Upper lobe of left lung (tissue), 6 donors: Measurements from ENCODE around the gene ZSCAN30. TPM values are rescaled to one million over a fixed set of nuclear protein-coding genes. Genes with fewer than 3 reads are reported as not detected.

ENCODE experiments used
- ATAC-seq, 2 donors: fragments of 200-7000 bp; cut with Tn5 transposase; one replicate each; pipeline ENCODE4 v1.9.1; 2022; ENCODE audit warnings: mild to moderate bottlenecking in 2 of 2, moderate library complexity in 2 of 2; ENCODE audit not compliant: low FRiP score in 2 of 2
- DNase-seq, 2 donors: peaks; one replicate each; pipeline ENCODE4 v3.0.0-alpha.2; 2019 to 2020
- H3K27ac ChIP-seq, 4 donors: fragments of 200-600 bp; sonication (generic); one replicate each; pipeline ENCODE4 v1.5.1; 2016 to 2019
- H3K27me3 ChIP-seq, 4 donors: fragments of 200-600 bp; sonication (generic); one replicate each; pipeline ENCODE4 v1.5.1; 2017 to 2019
- H3K36me3 ChIP-seq, 4 donors: fragments of 200-600 bp; sonication (generic); one replicate each; pipeline ENCODE4 v1.5.1; 2016 to 2019
- H3K4me1 ChIP-seq, 4 donors: fragments of 200-600 bp; sonication (generic); one replicate each; pipeline ENCODE4 v1.5.1; 2018 to 2019
- H3K4me3 ChIP-seq, 4 donors: fragments of 200-600 bp; sonication (generic); one replicate each; pipeline ENCODE4 v1.5.1; 2017 to 2019; ENCODE audit warnings: mild to moderate bottlenecking in 2 of 4, moderate library complexity in 1 of 4
- H3K9me3 ChIP-seq, 4 donors: fragments of 200-600 bp; sonication (generic); one replicate each; pipeline ENCODE4 v1.5.1; 2018 to 2019
- CTCF ChIP-seq, 6 experiments: fragments of 450-650 bp in 4 of 6; fragments of 200-600 bp in 2 of 6; sonication (generic) in 2 of 6; IDR thresholded peaks; one replicate each; pipeline ENCODE4 v1.5.1; 2016 to 2019; ENCODE audit warnings: antibody characterized with exemption in 6 of 6
- EP300 ChIP-seq, 4 donors: sonication (generic); formaldehyde crosslinking; IDR thresholded peaks; one replicate each; pipeline ENCODE4 v1.5.1; 2017; ENCODE audit warnings: antibody characterized with exemption in 4 of 4, control low read depth in 2 of 4
- POLR2A ChIP-seq, 4 donors: fragments of 450-650 bp; IDR thresholded peaks; one replicate each; pipeline ENCODE4 v1.5.1; 2016 to 2017; ENCODE audit warnings: antibody characterized with exemption in 4 of 4, mild to moderate bottlenecking in 2 of 4
- POLR2AphosphoS5 ChIP-seq, 2 donors: sonication (generic); formaldehyde crosslinking; IDR thresholded peaks; one replicate each; pipeline ENCODE4 v1.5.1; 2017; ENCODE audit warnings: antibody characterized with exemption in 2 of 2
- WGBS, 2 donors: methylation state at CpG; one replicate each; pipeline ENCODE4 v1.1.5; 2017 to 2018; 5-methylcytosine and 5-hydroxymethylcytosine counted together
- total RNA-seq, 6 donors: library from RNA; depleted of rRNA in 4 of 6; stranded (reverse); fragments of >200 nt in 4 of 6; gene quantifications; one replicate each; pipeline versions ENCODE4 v1.1.0 to v1.2.1, GENCODE V29; 2016 to 2021
- donor health status: DM: no; HTN: no; CAD: no; lungs with moderate emphysema.
- donor health status: DM: no; HTN: yes; CAD: no; lungs with severe emphysema.

ZSCAN30 gene
- total RNA-seq, 6 donors from 2014 or later, result 11.4 to 67.1 (median 14.0) TPM

DNA sequence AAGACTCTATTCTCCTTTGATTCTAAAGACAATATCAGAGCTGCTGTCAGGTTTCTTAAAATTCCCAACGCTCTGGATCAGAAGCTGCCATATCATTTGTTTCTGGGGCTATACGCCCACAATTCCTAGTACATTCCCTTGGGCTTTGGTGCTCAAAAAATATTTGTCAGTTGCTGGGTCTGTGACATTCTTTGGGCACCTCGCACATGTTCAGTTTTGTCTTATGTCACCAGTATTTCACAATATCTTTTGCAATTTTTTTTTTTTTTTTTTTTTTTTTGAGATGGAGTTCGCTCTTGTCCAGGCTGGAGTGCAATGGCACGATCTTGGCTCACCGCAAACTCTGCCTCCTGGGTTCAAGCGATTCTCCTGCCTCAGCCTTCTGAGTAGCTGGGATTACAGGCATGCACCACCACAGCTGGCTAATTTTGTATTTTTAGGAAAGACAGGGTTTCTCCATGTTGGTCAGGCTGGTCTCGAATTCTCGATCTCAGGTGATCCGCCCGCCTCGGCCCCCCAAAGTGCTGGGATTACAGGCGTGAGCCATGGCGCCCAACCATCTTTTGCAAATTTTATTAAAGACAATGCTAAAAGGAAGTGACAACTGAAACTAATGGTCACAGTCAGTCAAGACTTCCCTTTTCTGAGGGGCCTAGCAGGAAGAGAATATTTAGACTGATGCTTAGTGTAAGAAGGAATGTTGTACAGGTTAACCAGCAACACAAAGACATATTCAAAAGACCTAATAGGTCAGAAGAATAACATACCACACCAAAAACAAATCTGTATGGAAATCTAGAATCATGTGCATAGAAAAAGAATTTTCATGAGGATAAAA is 42.4 kb downstream of the ZSCAN30 start:
- peak overlapping the region; percentile 14 to 71 (median 46) for H3K27ac ChIP-seq
- H3K4me3 ChIP-seq, result no peak overlapping the region
- peak in 1 of 2 donors; percentile 54 for DNase-seq
- TF ChIP-seq CTCF (IDR thresholded peaks at IDR 0.05), result no peak
- TF ChIP-seq POLR2AphosphoS5 (IDR thresholded peaks at IDR 0.05), result no peak
- no peak for TF ChIP-seq EP300 (IDR thresholded peaks at IDR 0.05)
- TF ChIP-seq POLR2A (IDR thresholded peaks at IDR 0.05), result no peak
- peaks cover 0 to 10% (median 2%) of the 10 kb centered on the region in 4 donors for H3K9me3 ChIP-seq
- H3K27me3 ChIP-seq, result no peaks in the 10 kb centered on the region
- peaks cover 16 to 81% (median 40%) of the 10 kb centered on the region in 4 donors for H3K36me3 ChIP-seq
- ATAC-seq, result no peak
- WGBS, 2 donors, result 86 to 94% methylated on average over 14 of the region's 14 CpGs
- H3K4me1 ChIP-seq, result peaks cover 0 to under 1% (median 0%) of the 10 kb centered on the region in 4 donors

DNA sequence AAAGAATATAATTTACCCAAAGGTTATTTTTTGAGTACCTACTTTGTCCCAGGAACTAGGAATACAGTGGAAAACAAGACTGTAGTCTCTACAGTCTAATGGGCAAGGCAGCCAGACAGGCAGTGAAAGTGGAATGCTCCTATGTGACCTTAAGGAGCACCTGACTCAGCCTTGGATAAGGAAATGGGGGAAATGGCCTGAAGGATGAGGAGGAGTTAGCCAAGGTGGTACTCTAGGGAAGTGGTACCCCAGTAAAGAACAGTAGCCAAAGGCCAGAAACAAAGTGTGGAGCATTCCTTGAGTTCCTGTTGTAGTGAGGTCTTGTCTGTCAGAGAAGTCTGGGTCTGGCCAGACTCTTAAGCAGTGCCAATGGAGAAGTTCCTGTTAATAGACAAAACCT is 43.2 kb downstream of the ZSCAN30 start:
- no peak overlapping the region for H3K4me3 ChIP-seq
- H3K27me3 ChIP-seq, result no peaks in the 10 kb centered on the region
- peaks cover 17 to 81% (median 40%) of the 10 kb centered on the region in 4 donors for H3K36me3 ChIP-seq
- TF ChIP-seq POLR2A (IDR thresholded peaks at IDR 0.05) (no peak), CTCF (IDR thresholded peaks at IDR 0.05) (no peak)
- H3K4me1 ChIP-seq, result peaks cover 2 to 8% (median 5%) of the 10 kb centered on the region in 4 donors
- peaks cover 0 to 5% (median 2%) of the 10 kb centered on the region in 4 donors for H3K9me3 ChIP-seq
- DNase-seq (no peak), ATAC-seq (no peak)
- H3K27ac ChIP-seq, result peak overlapping the region; percentile 14 to 71 (median 46)

DNA sequence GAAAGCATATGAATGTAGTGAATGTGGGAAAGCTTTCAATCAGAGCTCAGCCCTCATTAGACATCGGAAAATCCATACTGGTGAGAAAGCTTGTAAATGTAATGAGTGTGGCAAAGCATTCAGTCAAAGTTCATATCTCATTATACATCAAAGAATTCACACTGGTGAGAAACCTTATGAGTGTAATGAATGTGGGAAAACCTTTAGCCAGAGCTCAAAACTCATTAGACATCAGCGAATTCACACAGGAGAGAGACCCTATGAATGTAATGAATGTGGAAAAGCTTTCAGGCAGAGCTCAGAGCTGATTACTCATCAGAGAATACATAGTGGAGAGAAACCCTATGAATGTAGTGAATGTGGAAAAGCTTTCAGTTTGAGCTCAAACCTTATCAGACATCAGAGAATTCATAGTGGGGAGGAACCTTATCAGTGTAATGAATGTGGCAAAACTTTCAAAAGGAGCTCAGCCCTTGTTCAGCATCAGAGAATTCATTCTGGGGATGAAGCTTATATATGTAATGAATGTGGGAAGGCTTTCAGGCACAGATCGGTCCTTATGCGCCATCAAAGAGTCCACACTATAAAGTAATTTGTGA is 44.2 kb downstream of the ZSCAN30 start:
- no peak for ATAC-seq
- peaks cover 17 to 80% (median 40%) of the 10 kb centered on the region in 4 donors for H3K36me3 ChIP-seq
- 94 to 96% methylated on average over 4 of the region's 4 CpGs for WGBS, 2 donors

GRCh38 chr18:35244671-35245070 is 45.4 kb downstream of the ZSCAN30 start:
- DNase-seq (no peak), ATAC-seq (no peak)
- H3K9me3 ChIP-seq, result peaks cover 0 to 4% (median 0%) of the 10 kb centered on the region in 4 donors
- H3K4me1 ChIP-seq, result peaks cover 6 to 17% (median 9%) of the 10 kb centered on the region in 4 donors
- no peak for TF ChIP-seq POLR2AphosphoS5 (IDR thresholded peaks at IDR 0.05)
- TF ChIP-seq CTCF (IDR thresholded peaks at IDR 0.05), result no peak
- TF ChIP-seq EP300 (IDR thresholded peaks at IDR 0.05), result no peak
- WGBS, 2 donors, result 70 to 73% methylated on average over 4 of the region's 4 CpGs
- no peak overlapping the region for H3K4me3 ChIP-seq
- peak overlapping the region in 1 of 4 donors; percentile 27 for H3K27ac ChIP-seq
- no peaks in the 10 kb centered on the region for H3K27me3 ChIP-seq
- H3K36me3 ChIP-seq, result peaks cover 17 to 70% (median 40%) of the 10 kb centered on the region in 4 donors

More for the DNA sequence above, 44.2 kb downstream of the ZSCAN30 start:
- peaks cover 0 to 4% (median 1%) of the 10 kb centered on the region in 4 donors for H3K9me3 ChIP-seq
- TF ChIP-seq CTCF (IDR thresholded peaks at IDR 0.05) (no peak), POLR2A (IDR thresholded peaks at IDR 0.05) (no peak), EP300 (IDR thresholded peaks at IDR 0.05) (no peak), POLR2AphosphoS5 (IDR thresholded peaks at IDR 0.05) (no peak)
- DNase-seq, result no peak
- H3K27me3 ChIP-seq, result no peaks in the 10 kb centered on the region
- H3K4me1 ChIP-seq, result peaks cover 6 to 13% (median 8%) of the 10 kb centered on the region in 4 donors
- H3K4me3 ChIP-seq, result no peak overlapping the region
- H3K27ac ChIP-seq, result no peak overlapping the region
